K562 (cell line): Measurements from ENCODE around the gene AQP9. TPM values are rescaled to one million over a fixed set of nuclear protein-coding genes. Genes with fewer than 3 reads are reported as not detected.

ENCODE experiments used
- ARID1B ChIP-seq: fragments of 450-650 bp; IDR thresholded peaks from 2 replicates; pipeline ENCODE4 v1.6.1; 2016; ENCODE audit warnings: antibody characterized with exemption, mild to moderate bottlenecking, inconsistent platforms
- ATF7 ChIP-seq: fragments of 450-650 bp; IDR thresholded peaks from 2 replicates; pipeline ENCODE4 v1.7.1; 2014; ENCODE audit warnings: mild to moderate bottlenecking, moderate library complexity
- ETV6 ChIP-seq, 3 experiments: fragments of 150-350 bp in 1 of 3; sonication (generic) in 1 of 3; formaldehyde crosslinking in 1 of 3; IDR thresholded peaks; 2 replicates each; pipeline versions ENCODE4 v1.6.1 to v1.8.0; 2014 to 2022; ENCODE audit warnings: borderline replicate concordance in 2 of 3, low read depth in 2 of 3, antibody characterized with exemption in 1 of 3, low read length in 1 of 3, mild to moderate bottlenecking in 1 of 3, missing genetic modification reagents in 1 of 3
- FOXK2 ChIP-seq, 2 experiments: fragments of 450-650 bp; IDR thresholded peaks in 1 of 2; conservative IDR thresholded peaks in 1 of 2; 2 replicates each; pipeline ENCODE4 v1.6.1; 2016; ENCODE audit warnings: low read depth in 2 of 2, mild to moderate bottlenecking in 1 of 2
- FOXM1 ChIP-seq, 2 experiments: fragments of 450-650 bp in 1 of 2; sonication (generic) in 1 of 2; formaldehyde crosslinking in 1 of 2; IDR thresholded peaks; 2 replicates each; pipeline versions ENCODE4 v1.6.1 to v1.9.0; 2017 to 2022; ENCODE audit warnings: low read depth in 2 of 2, mild to moderate bottlenecking in 2 of 2, missing genetic modification reagents in 1 of 2, moderate library complexity in 1 of 2
- GABPB1 ChIP-seq: sonication (generic); formaldehyde crosslinking; IDR thresholded peaks from 2 replicates; pipeline ENCODE4 v1.8.0; 2022; ENCODE audit warnings: mild to moderate bottlenecking, missing genetic modification reagents
- KDM1A ChIP-seq, 2 experiments: fragments of 450-650 bp; IDR thresholded peaks; 2 replicates each; pipeline ENCODE4 v1.6.1; 2016; ENCODE audit warnings: mild to moderate bottlenecking in 2 of 2
- MYC ChIP-seq, 2 experiments: fragments of 250-450 bp in 1 of 2; sonication (Bioruptor Pico) in 1 of 2; IDR thresholded peaks; 2 replicates each; pipeline versions ENCODE4 v1.5.1 to v1.6.1; 2012 to 2021; ENCODE audit warnings: low read depth in 2 of 2, borderline replicate concordance in 1 of 2, improper control_type of control experiment in 1 of 2, low read length in 1 of 2, mild to moderate bottlenecking in 1 of 2, moderate library complexity in 1 of 2
- NFIC ChIP-seq: fragments of 450-650 bp; IDR thresholded peaks from 2 replicates; pipeline ENCODE4 v1.6.1; 2017; ENCODE audit warnings: mild to moderate bottlenecking, inconsistent platforms
- NFXL1 ChIP-seq: fragments of 450-650 bp; formaldehyde crosslinking; IDR thresholded peaks from 2 replicates; pipeline ENCODE4 v1.4.0; 2021; ENCODE audit warnings: mild to moderate bottlenecking
- SMARCA4 ChIP-seq: fragments of 450-650 bp; IDR thresholded peaks from 2 replicates; pipeline ENCODE4 v1.6.1; 2016
- STAT5A ChIP-seq: IDR thresholded peaks from 2 replicates; pipeline ENCODE4 v1.6.1; 2012; ENCODE audit warnings: low read length, inconsistent platforms, borderline replicate concordance
- polyA plus RNA-seq, 8 experiments: library from polyadenylated mRNA; depleted of rRNA in 4 of 8; stranded (reverse) in 5 of 8; unstranded in 3 of 8; fragments of >200 nt; fragmentation: Nextera tagmentation in 2 of 8; fragmentation: Illumina TruSeq in 1 of 8; extraction: Ambion mirVana in 2 of 8; extraction: Trizol in 1 of 8; gene quantifications; 2 replicates each; pipeline versions ENCODE4 v1.2.1 to v1.2.3, GENCODE V29; 2011 to 2014; ENCODE audit warnings: inconsistent platforms in 1 of 8, missing spikeins in 1 of 8
- total RNA-seq, 7 experiments: library from RNA; depleted of rRNA in 6 of 7; stranded (reverse); fragments of >200 nt in 6 of 7; fragmentation: Illumina TruSeq in 2 of 7; extraction: Trizol in 2 of 7; gene quantifications; 2 replicates each; pipeline versions ENCODE4 v1.2.1 to v1.2.3, GENCODE V29; 2011 to 2021; ENCODE audit warnings: low replicate concordance in 1 of 7
- TF ChIP-seq, protein P1 (sequence below): sonication (generic); IDR thresholded peaks from 2 replicates; pipeline ENCODE4 v1.6.1; 2016
- TF ChIP-seq, protein P2 (sequence below): IDR thresholded peaks from 2 replicates; pipeline ENCODE4 v1.6.1; 2011; ENCODE audit warnings: borderline replicate concordance, low read depth, mild to moderate bottlenecking, moderate library complexity, low read length; ENCODE audit not compliant: insufficient read depth, poor library complexity, severe bottlenecking
- TF ChIP-seq, protein P3 (sequence below): sonication (generic); formaldehyde crosslinking; IDR thresholded peaks from 2 replicates; pipeline ENCODE4 v1.8.0; 2022; ENCODE audit warnings: mild to moderate bottlenecking, missing genetic modification reagents
- TF ChIP-seq, protein P4 (sequence below): fragments of 250-450 bp; sonication (Bioruptor Pico); IDR thresholded peaks from 2 replicates; pipeline ENCODE4 v1.4.0; 2020; ENCODE audit warnings: mild to moderate bottlenecking, moderate library complexity

The AQP9 gene
- total and polyA plus RNA-seq, 9 of the 15 experiments (the other 6 are each of a cell fraction or from before 2014, with no cell fraction given) = 0.04 to 0.33 (median 0.07) TPM; not detected in 4

DNA sequence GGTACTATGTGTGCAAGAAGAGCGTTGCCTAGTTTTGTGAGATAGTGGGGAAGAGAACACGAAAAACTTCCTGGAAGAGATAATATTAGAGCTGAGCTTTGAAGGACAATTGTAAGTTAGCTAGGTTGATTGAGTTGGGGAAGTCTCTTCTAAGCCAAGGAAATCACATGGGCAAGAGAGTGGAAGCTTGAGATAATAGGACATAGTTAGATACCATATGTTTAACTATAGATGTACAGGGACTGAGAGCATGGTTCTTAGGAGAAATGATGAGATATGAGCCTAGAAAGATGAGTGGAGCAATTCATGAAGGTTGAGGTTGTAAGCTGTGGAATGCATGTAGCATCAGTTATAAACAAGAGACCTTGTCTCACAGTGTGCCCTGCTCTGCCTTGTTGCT, 30.1 kb upstream of the AQP9 start (continued):
- TF ChIP-seq, protein P1, sequence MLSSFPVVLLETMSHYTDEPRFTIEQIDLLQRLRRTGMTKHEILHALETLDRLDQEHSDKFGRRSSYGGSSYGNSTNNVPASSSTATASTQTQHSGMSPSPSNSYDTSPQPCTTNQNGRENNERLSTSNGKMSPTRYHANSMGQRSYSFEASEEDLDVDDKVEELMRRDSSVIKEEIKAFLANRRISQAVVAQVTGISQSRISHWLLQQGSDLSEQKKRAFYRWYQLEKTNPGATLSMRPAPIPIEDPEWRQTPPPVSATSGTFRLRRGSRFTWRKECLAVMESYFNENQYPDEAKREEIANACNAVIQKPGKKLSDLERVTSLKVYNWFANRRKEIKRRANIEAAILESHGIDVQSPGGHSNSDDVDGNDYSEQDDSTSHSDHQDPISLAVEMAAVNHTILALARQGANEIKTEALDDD = peak; percentile 68; the same call in 1 of the 2 replicates
- TF ChIP-seq GABPB1 (CRISPR knock-in tag) (no peak), FOXK2 (conservative IDR thresholded peaks at IDR 0.05 in 1 of 2, IDR thresholded peaks at IDR 0.05 in 1 of 2; ENCODE audit: low read depth in 2 of 2) (peak; percentile 42 to 57; a peak in 3 of 4 replicates), ARID1B (peak; percentile 86), MYC (IDR thresholded peaks at IDR 0.05; ENCODE audit: low read depth, low read length) (peak; percentile 43), MYC (CRISPR knock-in tag; IDR thresholded peaks at IDR 0.05; ENCODE audit: borderline replicate concordance, low read depth) (no peak), NFIC (peak; percentile 53), STAT5A (0 out of 2 replicates have a peak, but pooled peaks have one; percentile 15), ATF7 (no peak), ETV6 (IDR thresholded peaks at IDR 0.05; ENCODE audit: borderline replicate concordance in 1 of 2, low read depth in 2 of 2, low read length in 1 of 2) (no peak), ETV6 (CRISPR knock-in tag; IDR thresholded peaks at IDR 0.05; ENCODE audit: borderline replicate concordance) (no peak), FOXM1 (IDR thresholded peaks at IDR 0.05; ENCODE audit: low read depth) (peak; percentile 46; the same call in 1 of the 2 replicates), FOXM1 (CRISPR knock-in tag; IDR thresholded peaks at IDR 0.05; ENCODE audit: low read depth) (no peak), NFXL1 (CRISPR knock-in tag) (no peak), KDM1A (IDR thresholded peaks at IDR 0.05) (peak; percentile 10 to 77; a peak in 2 of 4 replicates), SMARCA4 (no peak; the same call in none of the 2 replicates)
- TF ChIP-seq, protein P2, sequence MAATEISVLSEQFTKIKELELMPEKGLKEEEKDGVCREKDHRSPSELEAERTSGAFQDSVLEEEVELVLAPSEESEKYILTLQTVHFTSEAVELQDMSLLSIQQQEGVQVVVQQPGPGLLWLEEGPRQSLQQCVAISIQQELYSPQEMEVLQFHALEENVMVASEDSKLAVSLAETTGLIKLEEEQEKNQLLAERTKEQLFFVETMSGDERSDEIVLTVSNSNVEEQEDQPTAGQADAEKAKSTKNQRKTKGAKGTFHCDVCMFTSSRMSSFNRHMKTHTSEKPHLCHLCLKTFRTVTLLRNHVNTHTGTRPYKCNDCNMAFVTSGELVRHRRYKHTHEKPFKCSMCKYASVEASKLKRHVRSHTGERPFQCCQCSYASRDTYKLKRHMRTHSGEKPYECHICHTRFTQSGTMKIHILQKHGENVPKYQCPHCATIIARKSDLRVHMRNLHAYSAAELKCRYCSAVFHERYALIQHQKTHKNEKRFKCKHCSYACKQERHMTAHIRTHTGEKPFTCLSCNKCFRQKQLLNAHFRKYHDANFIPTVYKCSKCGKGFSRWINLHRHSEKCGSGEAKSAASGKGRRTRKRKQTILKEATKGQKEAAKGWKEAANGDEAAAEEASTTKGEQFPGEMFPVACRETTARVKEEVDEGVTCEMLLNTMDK = no peak
- TF ChIP-seq, protein P3, sequence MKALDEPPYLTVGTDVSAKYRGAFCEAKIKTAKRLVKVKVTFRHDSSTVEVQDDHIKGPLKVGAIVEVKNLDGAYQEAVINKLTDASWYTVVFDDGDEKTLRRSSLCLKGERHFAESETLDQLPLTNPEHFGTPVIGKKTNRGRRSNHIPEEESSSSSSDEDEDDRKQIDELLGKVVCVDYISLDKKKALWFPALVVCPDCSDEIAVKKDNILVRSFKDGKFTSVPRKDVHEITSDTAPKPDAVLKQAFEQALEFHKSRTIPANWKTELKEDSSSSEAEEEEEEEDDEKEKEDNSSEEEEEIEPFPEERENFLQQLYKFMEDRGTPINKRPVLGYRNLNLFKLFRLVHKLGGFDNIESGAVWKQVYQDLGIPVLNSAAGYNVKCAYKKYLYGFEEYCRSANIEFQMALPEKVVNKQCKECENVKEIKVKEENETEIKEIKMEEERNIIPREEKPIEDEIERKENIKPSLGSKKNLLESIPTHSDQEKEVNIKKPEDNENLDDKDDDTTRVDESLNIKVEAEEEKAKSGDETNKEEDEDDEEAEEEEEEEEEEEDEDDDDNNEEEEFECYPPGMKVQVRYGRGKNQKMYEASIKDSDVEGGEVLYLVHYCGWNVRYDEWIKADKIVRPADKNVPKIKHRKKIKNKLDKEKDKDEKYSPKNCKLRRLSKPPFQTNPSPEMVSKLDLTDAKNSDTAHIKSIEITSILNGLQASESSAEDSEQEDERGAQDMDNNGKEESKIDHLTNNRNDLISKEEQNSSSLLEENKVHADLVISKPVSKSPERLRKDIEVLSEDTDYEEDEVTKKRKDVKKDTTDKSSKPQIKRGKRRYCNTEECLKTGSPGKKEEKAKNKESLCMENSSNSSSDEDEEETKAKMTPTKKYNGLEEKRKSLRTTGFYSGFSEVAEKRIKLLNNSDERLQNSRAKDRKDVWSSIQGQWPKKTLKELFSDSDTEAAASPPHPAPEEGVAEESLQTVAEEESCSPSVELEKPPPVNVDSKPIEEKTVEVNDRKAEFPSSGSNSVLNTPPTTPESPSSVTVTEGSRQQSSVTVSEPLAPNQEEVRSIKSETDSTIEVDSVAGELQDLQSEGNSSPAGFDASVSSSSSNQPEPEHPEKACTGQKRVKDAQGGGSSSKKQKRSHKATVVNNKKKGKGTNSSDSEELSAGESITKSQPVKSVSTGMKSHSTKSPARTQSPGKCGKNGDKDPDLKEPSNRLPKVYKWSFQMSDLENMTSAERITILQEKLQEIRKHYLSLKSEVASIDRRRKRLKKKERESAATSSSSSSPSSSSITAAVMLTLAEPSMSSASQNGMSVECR = no peak
- TF ChIP-seq, protein P4, sequence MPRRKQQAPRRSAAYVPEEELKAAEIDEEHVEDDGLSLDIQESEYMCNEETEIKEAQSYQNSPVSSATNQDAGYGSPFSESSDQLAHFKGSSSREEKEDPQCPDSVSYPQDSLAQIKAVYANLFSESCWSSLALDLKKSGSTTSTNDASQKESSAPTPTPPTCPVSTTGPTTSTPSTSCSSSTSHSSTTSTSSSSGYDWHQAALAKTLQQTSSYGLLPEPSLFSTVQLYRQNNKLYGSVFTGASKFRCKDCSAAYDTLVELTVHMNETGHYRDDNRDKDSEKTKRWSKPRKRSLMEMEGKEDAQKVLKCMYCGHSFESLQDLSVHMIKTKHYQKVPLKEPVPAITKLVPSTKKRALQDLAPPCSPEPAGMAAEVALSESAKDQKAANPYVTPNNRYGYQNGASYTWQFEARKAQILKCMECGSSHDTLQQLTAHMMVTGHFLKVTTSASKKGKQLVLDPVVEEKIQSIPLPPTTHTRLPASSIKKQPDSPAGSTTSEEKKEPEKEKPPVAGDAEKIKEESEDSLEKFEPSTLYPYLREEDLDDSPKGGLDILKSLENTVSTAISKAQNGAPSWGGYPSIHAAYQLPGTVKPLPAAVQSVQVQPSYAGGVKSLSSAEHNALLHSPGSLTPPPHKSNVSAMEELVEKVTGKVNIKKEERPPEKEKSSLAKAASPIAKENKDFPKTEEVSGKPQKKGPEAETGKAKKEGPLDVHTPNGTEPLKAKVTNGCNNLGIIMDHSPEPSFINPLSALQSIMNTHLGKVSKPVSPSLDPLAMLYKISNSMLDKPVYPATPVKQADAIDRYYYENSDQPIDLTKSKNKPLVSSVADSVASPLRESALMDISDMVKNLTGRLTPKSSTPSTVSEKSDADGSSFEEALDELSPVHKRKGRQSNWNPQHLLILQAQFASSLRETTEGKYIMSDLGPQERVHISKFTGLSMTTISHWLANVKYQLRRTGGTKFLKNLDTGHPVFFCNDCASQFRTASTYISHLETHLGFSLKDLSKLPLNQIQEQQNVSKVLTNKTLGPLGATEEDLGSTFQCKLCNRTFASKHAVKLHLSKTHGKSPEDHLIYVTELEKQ (CRISPR knock-in tag) = no peak
